SW 1271 (cell line): ENCODE data around the gene SUZ12.
"Not testable (repeated sequence)": the region's sequence is repeated elsewhere in the genome, so short reads cannot be mapped to it uniquely, and the experiment has no call there.

ENCODE experiments used
- DNase-seq, 2 experiments: peaks; one replicate each; lab custom pipeline; 2025; lab: John Stamatoyannopoulos, UW

The SUZ12 gene

GRCh38 chr17:31936615-31937609 lies at the start of gene SUZ12:
SUZ12 (plus strand) TSS chr17:31937007; CDS start chr17:31937247, 240 bp downstream.
- DNase-seq = peak; percentile 66 to 75

DNA sequence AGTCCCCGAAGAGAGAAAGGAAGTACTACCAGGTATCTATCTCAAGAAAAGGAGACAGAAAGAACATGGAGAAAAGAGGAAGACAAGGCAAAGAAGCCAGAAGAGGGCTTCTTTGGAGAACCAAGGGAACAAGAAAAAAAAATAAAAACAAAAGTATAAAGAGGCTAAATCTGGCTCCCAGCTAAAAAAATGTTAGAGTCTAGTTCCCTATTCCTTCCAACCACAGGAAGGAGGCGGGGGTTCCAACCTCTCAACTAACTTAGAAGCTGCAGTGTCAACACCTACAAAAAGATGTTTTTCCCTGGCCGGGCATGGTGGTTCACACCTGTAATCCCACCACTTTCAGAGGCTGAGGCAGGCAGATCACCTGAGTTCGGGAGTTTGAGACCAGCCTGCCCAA lies 48.7 kb upstream of the SUZ12 start:
- DNase-seq = no peak

DNA sequence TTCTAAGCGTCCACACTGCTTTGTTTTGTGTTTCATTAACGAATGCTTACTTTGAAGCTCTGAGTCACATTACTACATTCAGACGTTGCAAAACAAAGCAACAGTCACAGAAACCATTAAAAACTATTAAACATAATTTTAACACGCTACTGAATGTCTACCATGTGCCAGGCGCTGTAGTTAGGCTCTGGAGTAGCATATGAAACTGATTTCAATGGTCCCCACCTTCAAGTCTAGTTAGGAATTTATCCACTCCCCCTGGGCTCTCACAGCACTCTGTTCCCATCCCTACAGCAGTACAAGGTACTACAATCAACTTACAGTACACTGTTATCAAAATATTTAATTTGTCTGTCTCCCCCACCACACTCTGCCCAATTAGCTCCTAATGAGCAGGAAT lies 35.9 kb upstream of the SUZ12 start:
- DNase-seq = peak in 1 of 2 experiments; percentile 32

- no peak for DNase-seq
Measured at GRCh38 chr17:31902693-31903092, 34.1 kb upstream of the SUZ12 start.

GRCh38 chr17:31903401-31903800 lies 33.4 kb upstream of the SUZ12 start:
- DNase-seq = no peak

DNA sequence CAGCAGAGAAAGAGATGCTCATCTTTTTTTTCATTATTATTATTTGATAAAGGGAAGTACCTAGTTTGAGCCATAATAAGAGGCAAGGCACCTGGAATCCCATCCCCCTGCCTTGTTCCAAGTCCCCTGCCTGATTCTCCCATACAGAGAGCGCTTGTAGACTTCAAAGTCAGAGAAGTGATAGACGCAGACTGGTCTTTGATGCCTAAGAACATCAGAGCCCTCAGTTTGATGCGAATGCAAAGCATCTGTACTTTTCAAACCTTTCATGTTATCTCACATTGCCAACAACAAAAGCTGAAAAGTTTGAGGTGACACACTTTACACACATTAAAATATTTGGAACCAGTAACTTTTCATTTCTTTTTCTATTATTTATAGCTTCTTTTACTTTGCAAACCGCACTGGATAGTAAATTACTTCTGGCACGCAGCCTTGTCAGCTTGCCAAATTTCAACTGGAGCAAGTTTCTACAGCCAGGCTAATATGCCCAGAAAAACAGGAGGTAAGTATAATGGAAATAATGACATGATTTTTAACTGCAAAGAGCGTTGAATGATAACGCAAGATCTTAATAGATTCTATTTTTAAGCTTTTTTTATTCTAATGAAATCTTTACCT lies 29.4 kb upstream of the SUZ12 start:
- DNase-seq = no peak

DNA sequence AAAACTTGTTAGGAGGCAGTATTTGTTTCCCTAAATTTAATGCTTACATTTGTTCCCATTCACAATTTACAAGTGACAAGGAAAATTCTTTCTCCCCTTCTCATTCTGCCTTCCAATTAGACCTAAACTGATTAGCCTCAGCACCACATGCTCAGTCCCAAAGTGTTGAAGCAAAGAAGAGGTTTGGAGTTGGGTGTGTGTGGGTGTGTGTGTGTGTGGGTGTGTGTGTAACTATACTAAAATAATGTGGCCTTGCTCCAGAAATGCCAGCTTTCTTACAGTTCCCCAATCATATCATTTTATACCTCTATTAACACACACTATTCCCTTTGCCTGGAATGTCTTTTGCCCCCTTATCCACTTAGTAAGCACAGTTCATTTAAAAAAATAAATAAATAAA lies 28.4 kb upstream of the SUZ12 start:
- no peak for DNase-seq

- peak in 1 of 2 experiments; percentile 12 for DNase-seq
Measured at GRCh38 chr17:31912705-31913104, 24.1 kb upstream of the SUZ12 start.

GRCh38 chr17:31915456-31916100 lies 21.2 kb upstream of the SUZ12 start:
- DNase-seq = no peak

DNA sequence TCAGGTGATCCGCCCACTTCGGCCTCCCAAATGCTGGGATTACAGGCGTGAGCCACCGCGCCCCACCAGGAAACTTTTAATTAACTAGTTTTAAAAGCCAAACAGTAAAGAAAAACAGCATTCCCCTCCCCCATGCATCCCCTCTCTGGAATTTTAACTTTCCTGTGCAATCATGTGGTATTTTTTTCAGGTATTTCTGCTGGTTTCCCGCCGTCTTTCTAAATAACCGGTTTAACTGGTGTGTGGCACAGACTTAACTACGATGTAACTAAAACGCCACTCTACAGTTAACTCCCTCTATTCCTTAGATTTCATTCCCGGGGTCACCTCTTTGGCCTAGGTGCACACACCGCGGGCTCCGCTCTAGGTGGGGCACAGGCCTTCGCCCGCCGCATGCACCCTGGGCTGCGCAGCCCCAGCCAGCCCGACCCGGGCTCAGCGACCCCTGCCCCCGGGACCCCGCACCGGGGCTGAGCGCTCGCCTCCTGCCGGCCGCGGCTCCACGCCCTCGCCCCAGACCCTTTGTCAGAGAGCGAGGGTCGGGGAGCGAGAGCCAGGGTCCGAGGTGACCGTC lies 20.2 kb upstream of the SUZ12 start:
- no peak for DNase-seq

- DNase-seq = no peak
Measured at GRCh38 chr17:31917065-31917529, 19.7 kb upstream of the SUZ12 start.

DNA sequence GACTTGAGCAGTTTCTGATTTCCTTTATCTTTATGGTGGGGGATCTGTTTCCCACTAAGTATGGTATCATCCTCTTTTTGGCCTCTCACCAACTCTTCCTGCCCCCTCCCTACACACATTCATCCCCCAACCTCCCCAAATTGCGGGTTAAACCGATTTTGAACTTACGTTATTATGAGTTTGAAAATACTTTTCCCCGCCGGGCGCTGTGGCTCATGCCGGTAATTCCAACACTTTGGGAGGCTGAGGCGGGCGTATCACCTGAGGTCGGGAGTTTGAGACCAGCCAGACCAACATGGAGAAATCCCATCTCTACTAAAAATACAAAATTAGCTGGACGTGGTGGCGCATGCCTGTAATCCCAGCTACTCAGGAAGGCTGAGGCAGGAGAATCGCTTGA lies 19.1 kb upstream of the SUZ12 start:
- not testable (repeated sequence) for DNase-seq

- no peak for DNase-seq
Measured at GRCh38 chr17:31918701-31919128, 18.1 kb upstream of the SUZ12 start.

DNA sequence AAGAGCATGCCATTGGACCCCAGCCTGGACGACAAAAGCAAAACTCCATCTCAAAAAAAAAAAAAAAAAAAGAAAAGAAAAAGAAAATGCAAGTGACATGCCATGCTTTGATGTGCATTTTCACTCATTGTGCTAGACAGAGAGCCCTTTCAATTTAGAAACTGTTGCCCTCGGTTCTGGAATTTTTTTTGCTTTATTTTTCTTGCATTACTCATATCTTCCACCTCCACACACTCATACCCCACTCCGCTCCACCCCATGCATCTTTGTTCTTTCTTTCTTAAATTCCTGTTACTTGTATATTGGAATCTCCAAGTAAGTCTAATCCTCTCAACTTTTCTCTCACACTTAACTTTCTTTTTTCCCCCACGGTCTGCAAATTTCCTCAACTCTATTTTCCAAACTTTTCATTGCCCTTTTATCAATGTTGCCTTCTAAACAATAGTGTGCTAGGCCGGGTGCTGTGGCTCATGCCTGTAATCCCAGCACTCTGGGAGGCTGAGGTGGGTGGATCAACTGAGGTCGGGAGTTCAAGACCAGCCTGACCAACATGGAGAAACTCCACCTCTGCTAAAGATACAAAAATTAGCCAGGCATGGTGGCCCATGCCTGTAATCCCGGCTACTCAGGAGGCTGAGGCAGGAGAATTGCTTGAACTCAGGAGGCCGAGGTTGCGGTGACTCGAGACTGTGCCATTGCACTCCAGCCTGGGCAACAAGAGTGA lies 16.8 kb upstream of the SUZ12 start:
- no peak for DNase-seq

DNA sequence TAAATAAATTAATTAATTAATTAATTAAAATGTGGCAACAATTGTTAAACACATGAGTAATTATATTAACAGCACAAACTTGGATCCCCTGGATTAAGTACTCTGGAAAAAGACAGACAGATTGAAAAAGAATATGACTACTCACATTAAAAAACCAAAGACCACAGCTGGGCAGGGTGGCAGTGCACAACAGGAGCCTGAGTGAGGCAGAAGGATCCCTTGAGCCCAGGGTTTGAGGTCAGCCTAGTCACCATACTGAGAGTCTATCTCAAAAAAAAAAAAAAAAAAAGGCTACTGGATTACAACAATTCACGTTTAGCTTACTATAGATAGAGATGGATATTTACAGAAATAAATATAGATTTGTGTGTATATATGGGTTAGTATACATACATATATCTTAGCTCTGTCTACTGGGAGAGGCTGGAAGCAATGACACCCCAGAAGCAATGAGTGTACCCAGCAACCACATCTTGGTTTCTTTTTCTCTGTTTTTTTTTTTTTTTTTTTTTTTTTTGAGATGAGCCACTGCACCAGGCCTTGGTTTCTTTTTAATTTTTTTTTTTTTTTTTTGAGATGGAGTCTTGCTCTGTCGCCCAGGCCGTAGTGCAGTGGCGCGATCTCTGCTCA lies 10.6 kb upstream of the SUZ12 start:
- DNase-seq = no peak

DNA sequence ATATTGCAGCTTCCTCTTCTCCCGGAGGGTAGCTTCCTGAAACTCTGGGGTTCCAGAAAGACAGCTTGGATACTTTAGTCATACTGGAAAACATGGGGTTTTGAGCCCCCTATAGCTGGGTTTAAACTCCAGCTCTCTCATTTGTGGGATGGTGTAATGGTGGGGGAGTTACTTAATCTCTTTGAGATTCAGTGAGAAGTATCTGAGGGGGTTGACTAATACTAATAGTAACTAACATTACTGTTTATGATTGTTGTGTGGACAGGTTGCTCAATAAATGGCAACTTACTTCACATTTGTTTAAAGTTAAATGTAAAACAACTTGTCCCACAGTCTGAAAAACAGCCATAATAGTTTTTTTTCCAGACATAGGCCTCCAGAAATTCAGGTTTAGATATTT lies 5.1 kb upstream of the SUZ12 start:
- DNase-seq = no peak

GRCh38 chr17:31935512-31935911 lies 1.3 kb upstream of the SUZ12 start:
- DNase-seq = no peak

- DNase-seq = not testable (repeated sequence)
Measured at GRCh38 chr17:31937926-31938641, 1.3 kb downstream of the SUZ12 start.

DNA sequence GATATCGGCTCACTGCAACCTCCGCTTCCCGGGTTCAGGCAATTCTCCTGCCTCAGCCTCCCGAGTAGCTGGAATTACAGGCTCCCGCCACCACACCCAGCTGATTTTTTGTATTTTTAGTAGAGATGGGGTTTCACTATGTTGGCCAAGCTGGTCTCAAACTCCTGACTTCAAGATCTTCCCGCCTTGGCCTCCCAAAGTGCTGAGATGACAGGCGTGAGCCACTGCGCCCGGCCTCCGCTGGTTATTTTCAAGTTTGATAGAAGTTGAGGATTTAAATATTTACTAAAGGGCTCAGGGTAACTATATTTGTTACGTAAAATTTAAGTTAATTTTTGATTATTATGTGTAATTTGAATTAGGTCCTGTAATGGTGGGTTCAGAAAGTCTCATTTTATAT lies 5.1 kb downstream of the SUZ12 start:
- not testable (repeated sequence) for DNase-seq

DNA sequence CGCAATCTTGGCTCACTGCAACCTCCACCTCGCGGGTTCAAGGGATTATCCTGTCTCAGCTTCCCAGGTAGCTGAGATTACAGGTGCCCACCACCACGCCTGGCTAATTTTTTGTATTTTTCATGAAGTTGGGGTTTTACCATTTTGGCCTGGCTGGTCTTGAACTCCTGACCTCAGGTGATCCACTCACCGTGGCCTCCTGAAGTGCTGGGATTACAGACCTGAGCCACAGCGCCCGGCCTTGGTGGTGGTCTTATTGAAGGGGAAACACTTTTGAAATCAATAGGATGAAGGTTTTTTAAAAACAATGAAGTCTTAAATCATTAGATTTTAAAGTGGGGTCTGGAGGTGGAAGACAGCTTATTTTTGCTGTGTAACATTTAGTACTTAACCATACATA lies 5.6 kb downstream of the SUZ12 start:
- not testable (repeated sequence) for DNase-seq
